GM23248 (cell line): ENCODE data around the gene KCNT1. TPM values are rescaled to one million over a fixed set of nuclear protein-coding genes. Genes with fewer than 3 reads are reported as not detected.

ENCODE experiments used
- DNase-seq: peaks from one replicate; pipeline ENCODE4 v3.0.0-alpha.2; 2015
- H2AFZ ChIP-seq: fragments of 200-600 bp; sonication (generic); 2 replicates; pipeline ENCODE4 v1.6.1; 2016; ENCODE audit warnings: antibody characterized with exemption
- H3F3A ChIP-seq: fragments of 200-600 bp; sonication (generic); 2 replicates; pipeline ENCODE4 v1.6.1; 2016; ENCODE audit warnings: mild to moderate bottlenecking, antibody characterized with exemption, mixed run types; ENCODE audit not compliant: insufficient read depth
- H3K27ac ChIP-seq: fragments of 200-600 bp; sonication (generic); 2 replicates; pipeline ENCODE4 v1.5.1; 2016; ENCODE audit warnings: mild to moderate bottlenecking
- H3K27me3 ChIP-seq: fragments of 200-600 bp; sonication (generic); replicated peaks from 2 replicates; pipeline ENCODE4 v1.6.1; 2016; ENCODE audit warnings: mild to moderate bottlenecking; ENCODE audit not compliant: insufficient read depth
- H3K36me3 ChIP-seq: fragments of 200-600 bp; sonication (generic); 2 replicates; pipeline ENCODE4 v1.6.1; 2016; ENCODE audit warnings: low read depth, mild to moderate bottlenecking
- H3K4me1 ChIP-seq: fragments of 200-600 bp; sonication (generic); 2 replicates; pipeline ENCODE4 v1.6.1; 2016; ENCODE audit warnings: mild to moderate bottlenecking; ENCODE audit not compliant: insufficient read depth
- H3K4me2 ChIP-seq: fragments of 200-600 bp; sonication (generic); one replicate; pipeline ENCODE4 v1.6.1; 2016; ENCODE audit warnings: mild to moderate bottlenecking; ENCODE audit not compliant: unreplicated experiment
- H3K4me3 ChIP-seq: fragments of 200-600 bp; sonication (generic); 2 replicates; pipeline ENCODE4 v1.5.1; 2016; ENCODE audit warnings: mild to moderate bottlenecking
- H3K79me2 ChIP-seq: fragments of 200-600 bp; sonication (generic); 2 replicates; pipeline ENCODE4 v1.6.1; 2016; ENCODE audit warnings: mild to moderate bottlenecking; ENCODE audit not compliant: insufficient read depth
- H3K9ac ChIP-seq: fragments of 200-600 bp; sonication (generic); 2 replicates; pipeline ENCODE4 v1.6.1; 2016; ENCODE audit warnings: mild to moderate bottlenecking
- H3K9me2 ChIP-seq: fragments of 200-600 bp; sonication (generic); 2 replicates; pipeline ENCODE4 v1.6.1; 2016; ENCODE audit warnings: mixed run types, mild to moderate bottlenecking, moderate library complexity; ENCODE audit not compliant: insufficient read depth
- H3K9me3 ChIP-seq: fragments of 200-600 bp; sonication (generic); one replicate; pipeline ENCODE4 v1.6.1; 2017; ENCODE audit warnings: low read depth
- H4K20me1 ChIP-seq: fragments of 200-600 bp; sonication (generic); 2 replicates; pipeline ENCODE4 v1.6.0; 2016; ENCODE audit not compliant: insufficient read depth
- EZH2 ChIP-seq: fragments of 200-600 bp; sonication (generic); IDR thresholded peaks from 2 replicates; pipeline ENCODE4 v1.6.1; 2018; ENCODE audit warnings: antibody characterized with exemption, mild to moderate bottlenecking; ENCODE audit not compliant: insufficient read depth, poor library complexity, severe bottlenecking
- EZH2phosphoT487 ChIP-seq: fragments of 200-600 bp; sonication (generic); IDR thresholded peaks from 2 replicates; pipeline ENCODE4 v1.6.1; 2018; ENCODE audit warnings: antibody characterized with exemption, moderate library complexity, mild to moderate bottlenecking, low read depth; ENCODE audit not compliant: insufficient read depth
- WGBS, 2 experiments: methylation state at CpG; one replicate each; pipeline ENCODE4 v1.1.6; 2015 to 2017; ENCODE audit warnings: low lambda C conversion rate in 2 of 2, low coverage in 1 of 2; ENCODE audit errors: missing lambda C conversion rate in 2 of 2; 5-methylcytosine and 5-hydroxymethylcytosine counted together
- in situ Hi-C: fragments of 300-500 bp; cut with MboI; formaldehyde crosslinking; loops from 2 replicates; pipeline ENCODE4 v1.15.0; 2020
- polyA plus RNA-seq: library from polyadenylated mRNA; unstranded; fragments of >200 nt; fragmentation: Nextera tagmentation; extraction: Ambion mirVana; gene quantifications from 2 replicates; pipeline ENCODE4 v1.2.1, GENCODE V29; 2016
- total RNA-seq: library from RNA; depleted of rRNA; stranded (reverse); fragments of >200 nt; shearing (Covaris generic); gene quantifications from 2 replicates; pipeline ENCODE4 v1.2.3, GENCODE V29; 2014

KCNT1 gene
- total and polyA plus RNA-seq, 2 experiments from 2014 or later: not detected

GRCh38 chr9:135758056-135758455, 56.1 kb downstream of the KCNT1 start:
- in situ Hi-C loops: no loop called here
- no peak overlapping the region for H3K4me3 ChIP-seq
- H2AFZ ChIP-seq: no peak overlapping the region
- no peaks in the 10 kb centered on the region for H3K79me2 ChIP-seq
- no peaks in the 10 kb centered on the region for H3K36me3 ChIP-seq
- H3K27ac ChIP-seq: no peak overlapping the region
- H3K4me1 ChIP-seq: no peaks in the 10 kb centered on the region
- no peak for DNase-seq
- no peak overlapping the region for H3K4me2 ChIP-seq
- TF ChIP-seq EZH2phosphoT487 (no peak), EZH2 (no peak)
- H3K9me2 ChIP-seq: no peaks in the 10 kb centered on the region
- H4K20me1 ChIP-seq: no peaks in the 10 kb centered on the region
- WGBS, 2 experiments: 71 to 76% methylated on average over 20 to 21 of the region's 21 CpGs
- H3K9ac ChIP-seq: no peak overlapping the region
- H3K9me3 ChIP-seq: no peaks in the 10 kb centered on the region
- no peaks in the 10 kb centered on the region for H3F3A ChIP-seq
- H3K27me3 ChIP-seq: no peaks in the 10 kb centered on the region

DNA sequence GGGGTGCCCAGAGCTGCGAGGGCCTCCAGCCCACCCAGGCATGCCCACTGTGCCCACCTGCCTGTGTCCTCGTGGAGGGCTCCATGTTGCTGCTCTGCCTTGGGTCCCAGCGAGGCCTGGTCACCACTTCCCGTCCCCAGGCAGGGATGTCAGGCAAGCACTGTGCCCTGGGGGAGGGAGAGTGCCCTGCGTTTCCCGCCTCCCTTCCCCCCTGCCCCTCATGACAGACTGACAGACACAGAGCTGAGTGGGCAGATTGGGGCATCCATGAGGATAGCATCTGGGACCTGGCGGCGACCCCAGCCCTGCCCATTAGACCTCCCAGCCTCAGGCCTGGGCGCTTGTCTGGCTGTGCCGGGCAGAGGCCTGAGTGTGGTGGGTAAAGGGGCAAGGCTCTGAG, 56.9 kb downstream of the KCNT1 start:
- no peaks in the 10 kb centered on the region for H3K27me3 ChIP-seq
- no peak overlapping the region for H3K27ac ChIP-seq
- WGBS, 2 experiments: 62 to 68% methylated on average over 10 of the region's 10 CpGs
- no peak overlapping the region for H3K9ac ChIP-seq
- no peaks in the 10 kb centered on the region for H3K36me3 ChIP-seq
- H3K79me2 ChIP-seq: no peaks in the 10 kb centered on the region
- TF ChIP-seq EZH2phosphoT487 (no peak), EZH2 (no peak)
- H3K4me2 ChIP-seq: no peak overlapping the region
- H3K4me1 ChIP-seq: no peaks in the 10 kb centered on the region
- DNase-seq: no peak
- H3K9me2 ChIP-seq: no peaks in the 10 kb centered on the region
- no peaks in the 10 kb centered on the region for H3K9me3 ChIP-seq
- H3F3A ChIP-seq: no peaks in the 10 kb centered on the region
- no peaks in the 10 kb centered on the region for H4K20me1 ChIP-seq
- no peak overlapping the region for H3K4me3 ChIP-seq
- in situ Hi-C loops: no loop called here
- H2AFZ ChIP-seq: no peak overlapping the region

DNA sequence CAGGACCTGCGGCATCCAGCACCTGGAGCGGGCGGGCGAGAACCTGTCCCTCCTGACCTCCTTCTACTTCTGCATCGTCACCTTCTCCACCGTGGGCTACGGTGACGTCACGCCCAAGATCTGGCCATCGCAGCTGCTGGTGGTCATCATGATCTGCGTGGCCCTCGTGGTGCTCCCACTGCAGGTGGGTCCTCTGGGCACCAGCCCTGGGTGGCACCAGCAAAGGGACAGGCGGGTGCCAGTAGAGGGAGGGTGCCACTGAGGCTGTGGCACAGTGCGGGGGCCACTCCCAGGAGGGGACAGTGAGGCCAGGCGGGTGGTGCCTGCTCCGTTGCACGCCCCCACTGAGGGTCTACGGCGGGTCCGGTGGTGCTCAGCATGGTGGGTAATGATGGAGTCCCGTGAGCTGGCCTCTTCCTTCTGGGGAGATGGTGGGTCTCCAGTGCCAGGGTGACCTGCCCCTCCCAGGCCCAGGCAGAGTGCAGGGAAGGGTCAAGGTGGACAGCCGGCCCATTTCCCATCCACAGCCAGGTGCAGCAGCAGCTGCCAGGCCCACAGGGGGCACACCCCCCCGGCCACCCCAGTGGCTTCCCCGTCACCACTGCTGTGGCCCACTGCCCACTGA, 57.8 kb downstream of the KCNT1 start:
- no peaks in the 10 kb centered on the region for H3K36me3 ChIP-seq
- H4K20me1 ChIP-seq: no peaks in the 10 kb centered on the region
- H3K4me3 ChIP-seq: no peak overlapping the region
- TF ChIP-seq EZH2phosphoT487 (no peak), EZH2 (no peak)
- no peaks in the 10 kb centered on the region for H3F3A ChIP-seq
- 78 to 81% methylated on average over 24 of the region's 24 CpGs for WGBS, 2 experiments
- H3K4me2 ChIP-seq: no peak overlapping the region
- no peaks in the 10 kb centered on the region for H3K4me1 ChIP-seq
- no peak overlapping the region for H3K9ac ChIP-seq
- no peaks in the 10 kb centered on the region for H3K79me2 ChIP-seq
- no peak overlapping the region for H3K27ac ChIP-seq
- no peaks in the 10 kb centered on the region for H3K9me2 ChIP-seq
- no peak overlapping the region for H2AFZ ChIP-seq
- no peaks in the 10 kb centered on the region for H3K9me3 ChIP-seq
- H3K27me3 ChIP-seq: no peaks in the 10 kb centered on the region
- in situ Hi-C loops: no loop called here
- no peak for DNase-seq

DNA sequence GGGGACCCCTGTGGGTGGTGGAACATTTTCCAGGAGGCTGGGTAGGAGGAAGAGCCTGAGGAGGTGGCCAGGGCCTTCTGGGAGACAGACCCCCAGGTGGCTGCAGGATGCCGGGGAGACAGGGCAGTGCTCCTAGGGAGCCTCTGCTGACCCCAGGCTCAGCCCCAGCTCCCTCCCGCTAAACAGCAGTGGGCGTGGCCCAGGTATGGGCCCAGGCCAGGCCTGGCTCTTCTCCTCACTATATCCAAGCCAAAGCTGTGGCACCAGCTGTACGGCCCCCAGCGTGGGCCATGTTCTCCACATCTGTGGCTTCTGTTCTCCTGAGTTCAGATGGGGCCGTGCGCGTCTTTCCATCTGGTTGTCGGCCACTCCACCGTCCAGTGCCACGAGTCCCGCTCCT, 58.5 kb downstream of the KCNT1 start:
- no peak for TF ChIP-seq EZH2phosphoT487
- TF ChIP-seq EZH2: no peak
- Histone ChIP-seq H3K27ac (no peak overlapping the region), H3F3A (no peaks in the 10 kb centered on the region), H3K9ac (no peak overlapping the region), H3K4me3 (no peak overlapping the region), H3K9me3 (no peaks in the 10 kb centered on the region), H3K79me2 (no peaks in the 10 kb centered on the region), H3K9me2 (no peaks in the 10 kb centered on the region), H3K4me1 (no peaks in the 10 kb centered on the region), H4K20me1 (no peaks in the 10 kb centered on the region), H3K36me3 (no peaks in the 10 kb centered on the region), H3K27me3 (no peaks in the 10 kb centered on the region), H2AFZ (no peak overlapping the region), H3K4me2 (no peak overlapping the region)
- 34 to 43% methylated on average over 12 of the region's 12 CpGs for WGBS, 2 experiments
- in situ Hi-C loops: no loop called here
- no peak for DNase-seq
